ENCODE data around the gene MITF. TPM values are rescaled to one million over a fixed set of nuclear protein-coding genes. Genes with fewer than 3 reads are reported as not detected.

The MITF gene
- polyA plus RNA-seq, 1 donor from 2014 or later = 0.54 TPM

- H3K4me1 Mint-ChIP-seq = no peaks in the 10 kb centered on the region
- H3K36me3 Mint-ChIP-seq = no peaks in the 10 kb centered on the region
- H3K27me3 Mint-ChIP-seq = no peaks in the 10 kb centered on the region
- H3K27ac Mint-ChIP-seq = peak overlapping the region in 1 of 3 donors; percentile 55
- H3K4me3 Mint-ChIP-seq = no peak overlapping the region
- no peaks in the 10 kb centered on the region for H3K9me3 Mint-ChIP-seq
These were observed 129.7 kb downstream of the MITF start for GRCh38 chr3:69868841-69869420.

- Mint-ChIP-seq H3K27ac (peak overlapping the region in 1 of 3 donors; percentile 55), H3K36me3 (no peaks in the 10 kb centered on the region), H3K27me3 (no peaks in the 10 kb centered on the region)
These were observed 130.4 kb downstream of the MITF start for GRCh38 chr3:69869643-69870042.

GRCh38 chr3:69871251-69871650 is 132.0 kb downstream of the MITF start:
- Mint-ChIP-seq H3K9me3 (no peaks in the 10 kb centered on the region), H3K4me1 (no peaks in the 10 kb centered on the region), H3K4me3 (no peak overlapping the region)

More at GRCh38 chr3:69869643-69870042, 130.4 kb downstream of the MITF start:
- H3K4me1 Mint-ChIP-seq = no peaks in the 10 kb centered on the region
- no peaks in the 10 kb centered on the region for H3K9me3 Mint-ChIP-seq
- no peak overlapping the region for H3K4me3 Mint-ChIP-seq

GRCh38 chr3:69871868-69872267 is 132.6 kb downstream of the MITF start:
- H3K9me3 Mint-ChIP-seq = no peaks in the 10 kb centered on the region
- no peaks in the 10 kb centered on the region for H3K4me1 Mint-ChIP-seq
- H3K27me3 Mint-ChIP-seq = no peaks in the 10 kb centered on the region
- no peak overlapping the region for H3K27ac Mint-ChIP-seq
- no peaks in the 10 kb centered on the region for H3K36me3 Mint-ChIP-seq
- H3K4me3 Mint-ChIP-seq = no peak overlapping the region

More at GRCh38 chr3:69871251-69871650, 132.0 kb downstream of the MITF start:
- Mint-ChIP-seq H3K36me3 (no peaks in the 10 kb centered on the region), H3K27me3 (no peaks in the 10 kb centered on the region), H3K27ac (no peak overlapping the region)

- no peaks in the 10 kb centered on the region for H3K27me3 Mint-ChIP-seq
- H3K27ac Mint-ChIP-seq = no peak overlapping the region
- H3K4me1 Mint-ChIP-seq = no peaks in the 10 kb centered on the region
- H3K4me3 Mint-ChIP-seq = no peak overlapping the region
- no peaks in the 10 kb centered on the region for H3K9me3 Mint-ChIP-seq
- H3K36me3 Mint-ChIP-seq = no peaks in the 10 kb centered on the region
These were observed 133.6 kb downstream of the MITF start for GRCh38 chr3:69872783-69873378.

- Mint-ChIP-seq H3K36me3 (no peaks in the 10 kb centered on the region), H3K27ac (no peak overlapping the region), H3K4me3 (no peak overlapping the region), H3K9me3 (no peaks in the 10 kb centered on the region), H3K4me1 (peaks cover 3 to 11% (median 11%) of the 10 kb centered on the region in 3 donors), H3K27me3 (no peaks in the 10 kb centered on the region)
These were observed 136.8 kb downstream of the MITF start for GRCh38 chr3:69876073-69876472.

GRCh38 chr3:69878254-69878653 is 139.0 kb downstream of the MITF start:
- H3K4me3 Mint-ChIP-seq = no peak overlapping the region
- no peaks in the 10 kb centered on the region for H3K27me3 Mint-ChIP-seq
- no peaks in the 10 kb centered on the region for H3K36me3 Mint-ChIP-seq
- no peaks in the 10 kb centered on the region for H3K9me3 Mint-ChIP-seq
- H3K27ac Mint-ChIP-seq = no peak overlapping the region
- H3K4me1 Mint-ChIP-seq = peaks cover 5 to 16% (median 11%) of the 10 kb centered on the region in 3 donors

- Mint-ChIP-seq H3K4me1 (peaks cover 5 to 16% (median 11%) of the 10 kb centered on the region in 3 donors), H3K27ac (no peak overlapping the region), H3K36me3 (no peaks in the 10 kb centered on the region), H3K9me3 (no peaks in the 10 kb centered on the region), H3K27me3 (no peaks in the 10 kb centered on the region), H3K4me3 (no peak overlapping the region)
These were observed 139.8 kb downstream of the MITF start for GRCh38 chr3:69879051-69879450.

GRCh38 chr3:69880069-69880640 is 140.9 kb downstream of the MITF start:
- peak overlapping the region in 1 of 4 donors; percentile 20 for H3K4me3 Mint-ChIP-seq
- H3K27me3 Mint-ChIP-seq = no peaks in the 10 kb centered on the region
- H3K27ac Mint-ChIP-seq = no peak overlapping the region
- peaks cover 5 to 16% (median 11%) of the 10 kb centered on the region in 3 donors for H3K4me1 Mint-ChIP-seq
- no peaks in the 10 kb centered on the region for H3K36me3 Mint-ChIP-seq
- no peaks in the 10 kb centered on the region for H3K9me3 Mint-ChIP-seq

GRCh38 chr3:69881051-69881450 is 141.8 kb downstream of the MITF start:
- Mint-ChIP-seq H3K4me3 (no peak overlapping the region), H3K27me3 (no peaks in the 10 kb centered on the region), H3K36me3 (no peaks in the 10 kb centered on the region), H3K27ac (no peak overlapping the region), H3K4me1 (peaks cover 5 to 16% (median 11%) of the 10 kb centered on the region in 3 donors), H3K9me3 (no peaks in the 10 kb centered on the region)

- no peaks in the 10 kb centered on the region for H3K9me3 Mint-ChIP-seq
These were observed 142.6 kb downstream of the MITF start for GRCh38 chr3:69881756-69882428.

GRCh38 chr3:69882560-69882959 is 143.3 kb downstream of the MITF start:
- Mint-ChIP-seq H3K27ac (no peak overlapping the region), H3K36me3 (no peaks in the 10 kb centered on the region), H3K27me3 (no peaks in the 10 kb centered on the region), H3K4me1 (peaks cover 5 to 16% (median 11%) of the 10 kb centered on the region in 3 donors), H3K9me3 (no peaks in the 10 kb centered on the region), H3K4me3 (no peak overlapping the region)

More at GRCh38 chr3:69881756-69882428, 142.6 kb downstream of the MITF start:
- peaks cover 5 to 16% (median 11%) of the 10 kb centered on the region in 3 donors for H3K4me1 Mint-ChIP-seq
- no peaks in the 10 kb centered on the region for H3K36me3 Mint-ChIP-seq
- H3K27ac Mint-ChIP-seq = peak overlapping the region in 1 of 3 donors; percentile 57
- H3K4me3 Mint-ChIP-seq = no peak overlapping the region
- no peaks in the 10 kb centered on the region for H3K27me3 Mint-ChIP-seq

GRCh38 chr3:69888040-69888942 is 149.0 kb downstream of the MITF start:
- Mint-ChIP-seq H3K36me3 (no peaks in the 10 kb centered on the region), H3K4me3 (no peak overlapping the region), H3K4me1 (no peaks in the 10 kb centered on the region), H3K27ac (no peak overlapping the region), H3K9me3 (no peaks in the 10 kb centered on the region), H3K27me3 (no peaks in the 10 kb centered on the region)

- Mint-ChIP-seq H3K27ac (no peak overlapping the region), H3K9me3 (no peaks in the 10 kb centered on the region), H3K4me3 (no peak overlapping the region), H3K36me3 (no peaks in the 10 kb centered on the region), H3K4me1 (no peaks in the 10 kb centered on the region), H3K27me3 (no peaks in the 10 kb centered on the region)
These were observed 149.7 kb downstream of the MITF start for GRCh38 chr3:69888943-69889315.

- no peak overlapping the region for H3K4me3 Mint-ChIP-seq
- no peaks in the 10 kb centered on the region for H3K36me3 Mint-ChIP-seq
- H3K9me3 Mint-ChIP-seq = no peaks in the 10 kb centered on the region
- H3K27ac Mint-ChIP-seq = no peak overlapping the region
- no peaks in the 10 kb centered on the region for H3K4me1 Mint-ChIP-seq
- H3K27me3 Mint-ChIP-seq = no peaks in the 10 kb centered on the region
These were observed 150.8 kb downstream of the MITF start for GRCh38 chr3:69890084-69890483.

Data from IgD-negative memory B cell (primary cell).